GM18517 (cell line): Measurements from ENCODE around the gene POLL.
"Not testable (repeated sequence)": the region's sequence is repeated elsewhere in the genome, so short reads cannot be mapped to it uniquely, and the experiment has no call there.

Source experiments
- ATAC-seq: cut with Tn5 transposase; IDR thresholded peaks from one replicate; pipeline ENCODE4 v1.9.1; 2021; ENCODE audit warnings: mild to moderate bottlenecking, moderate library complexity; ENCODE audit not compliant: unreplicated experiment

Gene POLL

GRCh38 chr10:101612086-101612485, 24.0 kb upstream of the POLL start:
- ATAC-seq, result no peak

GRCh38 chr10:101611096-101611905, 23.2 kb upstream of the POLL start:
- no peak for ATAC-seq

GRCh38 chr10:101609481-101609880, 21.4 kb upstream of the POLL start:
- ATAC-seq, result no peak

GRCh38 chr10:101607124-101607523, 19.1 kb upstream of the POLL start:
- ATAC-seq, result no peak

- no peak for ATAC-seq
Observed at GRCh38 chr10:101602761-101603398, 14.8 kb upstream of the POLL start.

GRCh38 chr10:101601541-101601940, 13.5 kb upstream of the POLL start:
- no peak for ATAC-seq

- no peak for ATAC-seq
Observed at GRCh38 chr10:101597091-101597900, 9.2 kb upstream of the POLL start.

GRCh38 chr10:101595591-101596433, 7.8 kb upstream of the POLL start:
- ATAC-seq, result no peak

GRCh38 chr10:101593331-101593730, 5.3 kb upstream of the POLL start:
- not testable (repeated sequence) for ATAC-seq

GRCh38 chr10:101588879-101589278, 822 bp upstream of the POLL start:
- ATAC-seq, result no peak

- no peak for ATAC-seq
Observed at GRCh38 chr10:101585841-101586240, 2.2 kb downstream of the POLL start.

GRCh38 chr10:101580486-101581399, 7.3 kb downstream of the POLL start:
- no peak for ATAC-seq

GRCh38 chr10:101579516-101579870, 8.6 kb downstream of the POLL start:
- ATAC-seq, result no peak

- no peak for ATAC-seq
Observed at GRCh38 chr10:101578803-101579515, 9.1 kb downstream of the POLL start.

- no peak for ATAC-seq
Observed at GRCh38 chr10:101578192-101578591, 9.9 kb downstream of the POLL start.

GRCh38 chr10:101577121-101577871, 10.8 kb downstream of the POLL start:
- ATAC-seq, result no peak

GRCh38 chr10:101576211-101576863, 11.7 kb downstream of the POLL start:
- no peak for ATAC-seq
